ENCODE data around the gene GIN1. TPM values are rescaled to one million over a fixed set of nuclear protein-coding genes. Genes with fewer than 3 reads are reported as not detected.
"Not testable (repeated sequence)": the region's sequence is repeated elsewhere in the genome, so short reads cannot be mapped to it uniquely, and the experiment has no call there.

GIN1 gene
- polyA plus RNA-seq, 12 donors: 9.1 to 16.7 (median 10.9) TPM; not detected in 2

DNA sequence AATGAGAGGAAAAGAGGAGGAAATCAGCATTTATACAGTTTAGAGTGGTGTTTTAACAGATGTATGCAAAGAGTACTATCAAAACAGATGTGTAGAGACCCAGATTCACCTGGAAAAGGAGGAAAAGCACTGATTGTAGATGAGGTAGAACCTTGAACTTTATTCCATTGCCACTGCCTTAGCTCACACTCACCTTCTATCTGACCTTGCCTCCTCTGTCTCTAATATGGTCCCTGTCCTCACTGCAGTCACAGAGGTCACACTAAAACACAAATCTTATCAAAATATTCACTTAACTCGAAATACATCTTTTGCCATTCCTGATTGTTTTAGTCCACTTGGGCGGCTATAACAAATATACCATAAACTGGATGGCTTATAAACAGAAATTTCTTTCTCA, 7.0 kb downstream of the GIN1 start:
- DNase-seq: no peak

DNA sequence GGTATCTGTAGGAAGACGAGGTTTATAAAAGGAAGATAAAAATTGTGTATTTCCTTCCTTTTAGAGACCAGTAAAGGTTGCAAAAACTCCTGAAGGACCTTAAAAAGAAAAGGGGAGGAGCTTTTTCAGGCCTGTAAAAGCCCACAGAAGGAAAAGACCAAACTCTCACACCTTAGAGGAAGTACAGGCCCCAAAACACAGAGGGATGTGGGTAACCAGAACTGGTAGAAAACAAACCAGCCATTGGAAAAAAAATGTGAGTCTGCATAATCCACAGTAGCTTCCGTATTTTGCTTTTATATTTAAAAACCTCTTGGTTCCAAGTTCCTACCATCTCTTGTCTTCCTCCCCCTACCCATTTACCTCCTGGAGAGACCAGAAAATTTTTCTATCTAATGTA, 8.5 kb downstream of the GIN1 start:
- DNase-seq: no peak

DNA sequence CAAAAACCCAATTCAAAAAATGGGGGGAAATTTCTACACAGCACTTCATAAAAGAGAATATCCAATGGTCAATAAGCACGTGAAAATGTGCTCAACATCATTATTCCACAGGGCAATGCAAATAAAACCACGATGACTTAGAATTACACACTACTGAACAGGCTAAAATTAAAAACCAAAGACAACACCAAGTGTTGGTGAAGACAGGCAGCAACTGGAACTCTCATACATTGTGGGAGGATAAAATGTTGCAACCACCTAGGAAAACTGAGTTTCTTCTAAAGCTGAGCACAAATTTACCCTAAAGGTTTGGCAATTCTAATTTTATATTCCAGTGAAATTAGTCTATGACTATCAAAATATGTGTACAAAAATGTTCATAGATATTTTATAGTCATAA, 9.5 kb downstream of the GIN1 start:
- no peak for DNase-seq

DNA sequence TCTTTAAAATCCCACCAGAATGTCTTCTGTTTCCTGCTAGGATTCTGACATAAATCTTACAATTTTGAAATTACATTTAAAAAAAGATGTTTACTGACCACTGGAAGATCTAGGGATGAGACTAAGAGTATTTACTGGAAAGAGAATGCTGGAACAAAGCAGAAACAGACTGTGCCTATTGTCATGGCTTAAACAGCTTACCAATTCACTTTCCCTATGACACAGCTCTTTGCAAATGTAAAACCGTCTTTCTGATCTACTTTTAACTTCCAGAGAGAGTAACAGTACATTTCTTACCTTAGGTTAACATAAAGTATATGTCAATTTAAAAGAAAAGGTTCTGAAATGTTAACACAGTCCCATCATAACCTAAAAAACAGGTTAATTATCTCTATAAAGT, 10.7 kb downstream of the GIN1 start:
- no peak for DNase-seq

DNA sequence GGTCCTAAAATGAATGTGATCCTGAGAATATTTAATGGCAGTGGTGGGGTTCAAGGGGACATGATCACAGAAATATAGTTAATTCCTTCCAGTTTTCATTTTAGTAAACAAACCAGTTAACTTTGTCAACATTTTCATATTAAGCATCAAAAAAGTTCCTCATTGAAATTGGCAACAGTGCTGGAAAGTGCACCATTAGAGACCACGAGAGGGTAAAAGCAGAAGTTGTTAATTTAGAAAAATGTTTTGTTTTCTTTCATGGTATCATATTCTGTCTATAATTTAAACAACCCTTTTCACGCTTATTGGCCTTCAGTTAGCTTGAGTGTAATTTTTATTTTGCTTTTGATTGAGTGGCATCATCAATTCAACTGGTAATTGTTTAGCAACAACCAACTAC, 11.9 kb downstream of the GIN1 start:
- no peak for DNase-seq

DNA sequence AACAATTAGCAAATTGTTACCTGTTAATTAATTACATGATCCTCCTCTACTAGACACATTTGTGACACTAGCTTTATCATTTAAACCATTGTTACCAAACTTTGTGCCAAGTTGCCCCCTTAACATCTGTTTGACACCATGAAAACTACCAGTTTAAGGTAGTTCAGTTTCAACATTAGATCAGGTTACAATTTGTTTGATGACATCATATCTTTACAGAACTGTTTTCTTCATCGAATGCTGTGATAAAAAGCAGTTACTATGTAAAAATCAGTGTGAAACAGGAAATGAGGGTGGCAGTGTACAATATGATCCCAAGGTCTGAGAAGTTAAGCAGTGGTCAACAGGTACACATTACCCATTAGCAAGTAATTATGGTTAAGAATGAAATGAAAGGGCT, 17.7 kb downstream of the GIN1 start:
- DNase-seq: no peak

DNA sequence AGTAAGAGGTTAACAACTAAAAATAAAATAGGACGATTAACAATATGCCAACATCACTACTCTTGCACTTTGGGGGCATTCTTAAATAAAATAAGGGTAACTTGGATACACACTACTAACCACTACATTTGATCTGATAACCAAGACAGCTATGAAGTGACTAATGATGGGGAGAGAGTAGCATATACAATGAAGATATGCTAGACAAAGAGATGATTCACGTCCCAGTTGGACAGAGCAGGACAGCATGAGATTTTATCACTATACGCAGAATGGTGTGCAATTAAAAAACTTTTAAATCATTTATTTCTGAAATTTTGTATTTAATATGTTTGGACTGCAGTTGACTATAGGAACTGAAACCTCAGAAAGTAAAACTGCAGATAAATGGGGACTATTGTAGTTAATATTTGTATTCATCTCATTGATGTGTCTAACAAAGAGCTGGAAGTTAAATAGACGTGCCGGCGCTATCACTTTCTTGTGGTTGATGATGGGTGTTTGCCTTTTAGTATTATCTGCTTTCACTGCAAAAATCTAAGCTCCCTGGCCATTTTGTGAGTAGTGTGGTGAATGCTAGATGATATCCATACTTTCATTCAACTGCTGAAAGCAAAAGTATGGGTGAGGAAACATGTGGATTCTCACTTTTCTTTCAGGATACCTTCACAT, 18.7 kb downstream of the GIN1 start:
- no peak for DNase-seq

DNA sequence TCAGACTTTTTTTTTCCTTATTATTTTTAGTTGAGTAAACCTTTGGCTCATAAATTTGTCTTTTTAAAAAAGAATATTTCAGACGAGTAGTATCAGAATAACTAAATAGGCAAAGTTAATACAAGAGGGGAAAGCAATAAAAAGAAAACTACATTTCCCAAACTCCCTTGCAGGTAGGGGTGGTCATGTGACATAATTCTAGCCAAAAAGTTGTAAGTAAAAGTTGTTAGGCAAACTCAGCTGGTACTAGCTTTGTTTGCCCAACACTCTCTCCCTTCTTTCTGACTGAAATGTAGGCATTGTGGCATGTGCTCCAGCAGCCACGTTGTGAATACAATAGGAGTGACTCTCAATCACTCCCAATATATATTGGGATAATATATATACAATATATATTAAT, 20.9 kb downstream of the GIN1 start:
- DNase-seq: no peak

DNA sequence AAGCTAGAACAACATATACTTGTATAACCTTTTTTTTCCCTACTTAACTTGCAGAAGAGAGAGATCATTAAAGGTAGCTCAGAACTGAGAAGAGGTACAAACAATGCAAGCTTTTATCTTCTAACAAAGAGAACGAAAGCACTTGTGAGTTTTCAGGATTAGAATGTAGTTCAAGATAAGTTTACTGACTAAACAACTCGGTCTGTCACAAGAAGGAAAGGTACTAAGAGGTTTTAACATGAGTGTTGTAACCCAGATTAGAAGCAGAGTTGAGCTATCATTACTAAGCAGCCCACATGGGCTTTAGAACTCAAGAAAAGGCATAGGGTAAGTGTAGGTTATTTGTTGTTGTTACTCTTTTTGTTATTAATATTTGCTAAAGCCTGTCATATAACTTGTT, 25.2 kb downstream of the GIN1 start:
- no peak for DNase-seq

DNA sequence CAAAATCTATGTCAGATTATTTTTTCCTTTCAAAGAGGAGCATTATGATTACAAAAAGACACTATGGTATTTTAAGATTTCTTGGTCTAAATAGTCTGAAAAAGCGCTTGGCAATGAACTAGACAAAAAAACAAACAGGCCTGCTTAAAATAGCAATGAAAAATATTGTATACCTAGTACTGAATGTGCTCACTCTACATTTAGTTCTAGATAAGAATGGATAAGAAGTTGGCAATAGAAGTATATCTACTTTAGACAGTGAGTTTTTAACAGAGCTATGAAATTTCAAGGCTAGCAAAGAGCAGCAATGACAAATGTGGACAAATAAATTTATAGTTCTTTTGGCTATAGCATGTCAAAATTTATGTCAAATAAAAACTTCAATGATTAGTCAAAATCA, 26.2 kb downstream of the GIN1 start:
- no peak for DNase-seq

DNA sequence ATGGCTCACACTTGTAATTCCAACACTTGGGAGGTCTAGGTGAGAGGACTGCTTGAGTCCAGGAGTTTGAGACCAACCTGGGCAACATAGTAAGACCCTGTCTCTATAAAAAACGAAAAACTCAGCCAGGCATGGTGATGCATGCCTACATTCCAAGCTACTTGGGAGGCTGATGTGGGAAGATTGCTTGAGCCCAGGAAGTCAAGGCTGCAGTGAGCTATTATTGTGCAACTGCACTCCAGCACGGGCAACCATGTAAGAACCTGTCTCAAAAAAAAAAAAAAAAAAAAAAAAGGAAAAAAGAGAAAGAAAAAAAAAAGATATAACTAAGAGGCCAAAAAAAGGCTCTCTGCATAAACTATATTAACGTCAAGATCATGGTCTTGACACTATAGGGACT, 27.3 kb downstream of the GIN1 start:
- no peak for DNase-seq

DNA sequence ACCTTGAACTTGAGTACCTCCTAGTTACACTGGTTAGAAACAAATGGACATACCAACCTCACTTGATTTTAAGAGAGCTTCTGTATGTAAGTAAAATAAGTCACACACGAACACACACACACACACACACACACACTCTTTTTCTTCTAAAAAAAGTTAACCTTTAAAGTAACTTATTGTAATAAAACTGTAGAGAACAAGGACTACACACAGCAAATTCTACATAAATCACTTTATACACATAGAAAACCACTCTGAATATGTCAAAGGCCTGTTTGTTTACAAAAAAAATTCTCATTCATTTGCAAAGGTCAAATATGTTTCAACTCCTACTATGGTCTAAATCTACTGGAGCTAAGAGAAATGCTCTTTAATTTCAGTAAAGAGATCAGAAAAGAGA, 29.1 kb downstream of the GIN1 start:
- no peak for DNase-seq

DNA sequence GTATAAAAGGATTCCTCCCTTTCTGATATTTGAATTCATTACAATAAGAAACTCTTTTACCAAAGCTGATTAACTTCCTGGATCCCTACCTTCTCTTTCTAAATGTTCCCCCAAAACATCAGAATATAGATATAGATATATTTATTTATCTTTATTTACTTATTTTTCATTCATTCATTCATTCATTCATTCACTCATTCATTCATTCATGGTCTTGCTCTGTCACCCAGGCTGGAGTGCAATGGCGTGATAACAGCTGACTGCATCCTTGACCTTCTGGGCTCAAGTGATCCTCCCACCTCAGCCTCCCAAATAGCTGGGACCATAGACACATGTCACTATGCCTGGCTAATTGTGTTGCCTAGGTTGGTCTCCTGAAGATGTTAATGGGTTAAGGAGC, 30.7 kb downstream of the GIN1 start:
- DNase-seq: no peak

DNA sequence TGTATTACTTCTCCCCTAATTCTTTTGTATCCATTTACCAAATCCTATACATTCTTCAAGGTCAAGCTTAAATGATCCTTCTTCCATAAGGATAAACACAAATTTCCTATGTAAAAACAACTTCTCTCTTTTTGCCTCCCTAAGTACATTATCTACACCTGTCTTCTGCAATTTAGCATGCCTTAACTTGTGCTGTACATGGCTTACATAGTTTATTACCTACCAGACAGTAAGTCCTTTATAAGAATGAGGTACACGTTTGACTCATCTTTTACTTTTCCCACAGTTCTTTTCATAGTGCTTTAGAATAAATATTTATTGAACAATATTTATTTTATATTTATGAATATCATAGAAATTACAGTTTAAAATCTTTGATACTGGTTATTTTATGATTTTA, 33.4 kb downstream of the GIN1 start:
- DNase-seq: no peak

DNA sequence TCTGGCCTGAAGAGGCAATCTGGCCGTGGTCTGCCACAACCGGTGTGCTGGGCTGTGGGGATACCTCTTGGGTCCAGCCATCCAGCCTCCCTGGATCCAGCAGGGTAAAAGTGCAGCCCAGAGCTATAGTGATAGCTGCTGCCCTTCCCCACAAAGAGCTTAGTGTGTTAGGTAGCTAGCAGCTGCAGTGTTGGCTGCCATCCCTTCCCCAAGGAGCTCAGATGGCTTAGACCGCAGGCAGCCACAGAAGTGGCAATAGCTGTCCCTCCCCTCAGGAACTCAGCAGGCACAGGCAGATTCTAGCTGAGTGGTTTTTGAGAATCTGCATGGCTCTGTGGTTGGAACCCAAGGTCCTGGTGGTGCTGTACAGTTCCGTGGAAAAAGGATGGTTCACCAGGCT, 40.1 kb downstream of the GIN1 start:
- DNase-seq: no peak

DNA sequence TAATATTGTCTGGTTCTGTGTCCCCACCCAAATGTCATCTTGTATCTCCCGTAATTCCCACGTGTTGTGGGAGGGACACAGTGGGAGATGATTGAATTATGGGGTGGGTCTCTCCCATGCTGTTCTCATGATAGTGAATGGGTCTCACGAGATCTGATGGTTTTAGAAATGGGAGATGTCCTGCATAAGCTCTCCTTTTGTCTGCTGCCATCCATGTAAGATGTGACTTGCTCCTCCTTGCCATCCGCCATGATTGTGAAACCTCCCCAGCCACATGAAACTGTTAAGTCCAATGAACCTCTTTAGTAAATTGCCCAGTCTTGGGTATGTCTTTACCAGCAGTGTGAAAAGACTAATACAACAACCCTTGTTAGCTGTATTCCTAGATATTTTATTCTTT, 44.5 kb downstream of the GIN1 start:
- no peak for DNase-seq

DNA sequence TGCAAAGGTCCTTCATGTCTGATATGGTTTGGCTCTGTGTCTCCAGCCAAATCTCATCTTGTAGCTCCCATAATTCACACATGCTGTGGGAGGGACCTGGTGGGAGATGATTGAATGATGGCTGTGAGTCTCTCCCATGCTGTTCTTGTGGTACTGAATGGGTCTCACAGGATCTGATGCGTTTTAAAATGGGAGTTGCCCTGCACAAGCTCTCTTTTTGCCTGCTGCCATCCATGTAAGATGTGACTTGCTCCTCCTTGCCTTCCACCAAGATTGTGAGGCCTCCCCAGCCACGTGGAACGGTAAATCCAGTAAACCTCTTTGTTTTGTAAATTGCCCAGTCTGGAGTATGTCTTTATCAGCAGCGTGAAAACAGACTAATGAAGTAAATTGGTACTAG, 46.4 kb downstream of the GIN1 start:
- not testable (repeated sequence) for DNase-seq

DNA sequence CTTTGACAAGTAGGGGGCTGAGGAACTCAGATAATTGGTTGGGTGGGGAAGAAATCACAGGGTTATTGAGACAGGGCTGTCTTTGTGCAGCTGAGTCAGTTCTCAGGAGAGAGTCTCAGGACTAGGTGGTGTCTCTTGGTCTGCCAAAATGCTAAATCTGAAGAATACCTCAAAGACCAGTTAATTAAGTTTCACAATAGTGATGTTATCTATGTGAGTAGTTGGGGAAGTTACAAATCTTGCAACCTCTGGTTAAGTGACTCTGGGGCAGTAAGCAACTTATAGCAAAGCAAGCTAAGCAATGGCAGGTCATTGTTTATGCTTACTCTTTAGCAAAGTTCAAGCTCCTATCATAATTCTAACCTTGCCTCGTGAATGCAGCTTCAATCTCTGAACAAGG, 53.6 kb downstream of the GIN1 start:
- no peak for DNase-seq

DNA sequence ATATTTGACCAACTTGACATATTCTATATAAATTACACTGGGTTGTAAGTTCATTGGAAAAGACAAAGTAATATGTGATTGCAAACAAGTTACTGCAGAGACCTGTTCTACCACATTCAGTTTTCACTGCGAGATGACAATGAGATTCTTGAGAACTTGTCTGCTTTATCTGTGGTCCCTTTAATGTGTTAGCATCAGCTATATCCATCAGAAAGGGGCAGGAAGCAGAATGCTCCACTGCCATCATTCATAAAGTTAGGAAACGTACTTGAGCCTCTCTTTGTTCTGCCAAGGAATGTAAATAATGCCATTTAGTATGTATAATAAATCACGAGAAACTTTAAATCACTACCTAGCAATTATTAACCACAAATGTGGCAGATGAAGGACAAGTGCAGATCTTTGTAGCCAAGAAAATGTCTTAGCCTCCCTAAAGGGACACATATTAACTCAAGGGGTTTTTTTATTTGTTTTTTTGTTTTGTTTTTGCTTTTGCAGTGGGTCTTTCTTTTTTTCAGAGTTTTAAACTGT, 59.4 kb downstream of the GIN1 start:
- no peak for DNase-seq

DNA sequence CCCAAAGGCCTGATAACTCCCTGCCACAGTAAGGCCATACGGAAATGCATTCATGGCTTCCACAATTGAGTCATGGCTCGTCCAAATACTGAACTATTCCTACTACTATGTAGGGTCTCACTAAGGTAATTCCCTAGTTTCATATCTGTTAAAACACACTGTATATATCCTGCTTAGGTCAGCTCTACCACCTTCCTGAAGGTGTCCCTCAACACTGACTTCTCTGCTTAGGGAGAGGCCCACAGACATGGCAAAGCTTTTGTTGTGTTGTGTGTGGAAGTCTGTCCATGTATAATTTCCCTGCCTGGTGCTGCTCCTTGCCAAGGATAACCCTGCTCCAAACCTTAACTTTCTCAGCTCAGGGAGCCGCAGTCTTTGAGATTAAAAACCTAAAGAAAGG, 60.4 kb downstream of the GIN1 start:
- DNase-seq: no peak

DNA sequence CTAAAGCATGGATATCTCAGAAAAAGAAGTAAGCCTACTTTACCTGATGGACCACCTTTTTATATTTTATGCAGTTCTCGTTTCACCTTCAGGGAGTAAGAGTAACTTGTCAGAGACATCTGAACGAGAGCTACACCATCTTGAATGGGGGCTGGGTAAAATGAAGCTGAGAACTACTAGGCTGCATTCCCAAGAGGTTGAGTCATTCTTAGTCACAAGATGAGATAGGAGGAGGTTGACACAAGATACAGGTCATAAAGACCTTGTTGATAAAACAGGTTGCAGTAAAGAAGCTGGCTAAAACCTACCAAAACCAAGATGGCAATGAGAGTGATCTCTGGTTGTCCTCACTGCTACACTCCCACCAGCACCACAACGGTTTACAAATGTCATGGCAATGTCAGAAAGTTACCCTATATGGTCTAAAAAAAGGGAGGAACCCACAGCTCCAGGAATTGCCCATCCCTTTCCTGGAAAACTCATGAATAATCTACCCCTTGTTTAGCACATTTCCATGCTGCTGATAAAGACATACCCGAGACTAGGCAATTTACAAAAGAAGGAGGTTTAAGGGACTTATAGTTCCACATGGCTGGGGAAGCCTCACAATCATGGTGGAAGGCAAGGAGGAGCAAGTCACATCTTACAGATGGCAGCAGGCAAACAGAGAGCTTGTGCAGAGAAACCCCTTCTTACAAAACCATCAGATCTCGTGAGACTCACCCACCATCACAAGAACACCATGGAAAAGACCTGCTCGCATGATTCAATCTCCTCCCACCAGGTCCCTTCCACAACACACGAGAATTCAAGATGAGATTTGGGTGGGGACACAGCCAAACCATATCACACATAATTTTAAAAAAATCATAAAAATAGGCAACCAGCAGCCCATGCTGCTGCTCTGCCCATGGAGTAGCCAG, 62.5 kb downstream of the GIN1 start:
- no peak for DNase-seq

DNA sequence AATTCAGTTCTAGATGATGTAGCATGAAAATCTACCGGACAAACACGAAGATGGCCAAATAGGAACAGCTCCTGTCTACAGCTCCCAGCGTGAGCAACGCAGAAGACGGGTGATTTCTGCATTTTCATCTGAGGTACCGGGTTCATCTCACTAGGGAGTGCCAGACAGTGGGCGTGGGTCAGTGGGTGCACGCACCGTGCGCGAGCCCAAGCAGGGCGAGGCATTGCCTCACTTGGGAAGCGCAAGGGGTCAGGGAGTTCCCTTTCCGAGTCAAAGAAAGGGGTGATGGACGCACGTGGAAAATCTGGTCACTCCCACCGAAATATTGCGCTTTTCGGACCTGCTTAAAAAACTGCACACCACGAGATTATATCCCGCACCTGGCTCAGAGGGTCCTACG, 73.2 kb downstream of the GIN1 start:
- DNase-seq: not testable (repeated sequence)

DNA sequence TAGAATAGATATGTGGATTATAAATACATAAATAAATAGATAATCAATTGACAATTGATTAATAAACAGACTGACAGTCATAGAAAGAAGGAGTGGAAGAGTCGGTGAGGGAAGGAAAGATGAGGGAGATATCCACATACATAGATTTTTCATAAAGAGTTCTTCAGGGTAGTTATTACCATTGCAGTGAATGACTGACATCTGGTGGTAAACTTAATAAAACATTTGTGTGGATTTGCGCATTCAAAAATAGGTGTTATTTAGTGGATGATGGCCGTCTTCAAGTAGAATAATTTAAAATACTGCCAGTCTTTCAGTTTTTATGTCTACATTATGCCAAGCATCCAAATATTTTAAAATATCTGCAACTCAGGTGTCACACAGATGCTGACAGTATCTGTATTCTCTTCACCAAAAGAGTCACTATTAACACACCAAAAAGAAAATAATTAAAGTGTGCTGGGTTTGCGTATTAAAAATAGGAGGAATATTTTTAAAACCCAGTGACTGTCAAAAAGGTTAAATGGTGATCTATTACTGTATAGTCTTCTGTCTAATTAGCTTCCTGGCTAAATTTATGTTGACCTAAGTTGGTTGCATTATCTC, 78.8 kb downstream of the GIN1 start:
- peak; percentile 35 for DNase-seq
